ENCODE results near the gene CST5.
"Not testable (repeated sequence)": the region's sequence is repeated elsewhere in the genome, so short reads cannot be mapped to it uniquely, and the experiment has no call there.

Gene CST5

DNA sequence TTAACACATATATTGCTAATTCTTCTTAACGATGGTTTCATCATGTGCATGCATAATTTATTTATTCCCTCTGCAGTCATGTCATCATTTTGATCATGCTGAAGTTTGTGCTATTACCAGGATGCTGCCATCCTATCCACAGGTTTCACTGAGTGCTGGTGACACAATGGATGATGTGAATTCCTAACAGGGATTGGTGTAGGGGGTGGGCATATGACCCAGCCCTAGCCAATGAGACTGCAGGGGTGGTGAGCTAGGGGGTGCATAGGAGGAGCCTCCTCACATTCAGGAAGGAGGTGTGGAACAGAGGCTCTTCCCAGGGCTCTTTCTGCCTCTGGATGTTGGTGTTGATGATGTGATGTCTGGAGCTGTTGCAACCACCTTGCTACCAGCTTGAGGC is 7.5 kb downstream of the CST5 start:
- no peak overlapping the region for H3K4me3 ChIP-seq (replicated peaks in 1 of 2; ENCODE audit: low read depth in 2 of 2, low read length in 2 of 2)
- TF ChIP-seq, protein P1, sequence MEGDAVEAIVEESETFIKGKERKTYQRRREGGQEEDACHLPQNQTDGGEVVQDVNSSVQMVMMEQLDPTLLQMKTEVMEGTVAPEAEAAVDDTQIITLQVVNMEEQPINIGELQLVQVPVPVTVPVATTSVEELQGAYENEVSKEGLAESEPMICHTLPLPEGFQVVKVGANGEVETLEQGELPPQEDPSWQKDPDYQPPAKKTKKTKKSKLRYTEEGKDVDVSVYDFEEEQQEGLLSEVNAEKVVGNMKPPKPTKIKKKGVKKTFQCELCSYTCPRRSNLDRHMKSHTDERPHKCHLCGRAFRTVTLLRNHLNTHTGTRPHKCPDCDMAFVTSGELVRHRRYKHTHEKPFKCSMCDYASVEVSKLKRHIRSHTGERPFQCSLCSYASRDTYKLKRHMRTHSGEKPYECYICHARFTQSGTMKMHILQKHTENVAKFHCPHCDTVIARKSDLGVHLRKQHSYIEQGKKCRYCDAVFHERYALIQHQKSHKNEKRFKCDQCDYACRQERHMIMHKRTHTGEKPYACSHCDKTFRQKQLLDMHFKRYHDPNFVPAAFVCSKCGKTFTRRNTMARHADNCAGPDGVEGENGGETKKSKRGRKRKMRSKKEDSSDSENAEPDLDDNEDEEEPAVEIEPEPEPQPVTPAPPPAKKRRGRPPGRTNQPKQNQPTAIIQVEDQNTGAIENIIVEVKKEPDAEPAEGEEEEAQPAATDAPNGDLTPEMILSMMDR (IDR thresholded peaks at IDR 0.05; ENCODE audit: low read depth, low read length), result no peak
- DNase-seq (ENCODE audit: low read depth in 2 of 2), result no peak

DNA sequence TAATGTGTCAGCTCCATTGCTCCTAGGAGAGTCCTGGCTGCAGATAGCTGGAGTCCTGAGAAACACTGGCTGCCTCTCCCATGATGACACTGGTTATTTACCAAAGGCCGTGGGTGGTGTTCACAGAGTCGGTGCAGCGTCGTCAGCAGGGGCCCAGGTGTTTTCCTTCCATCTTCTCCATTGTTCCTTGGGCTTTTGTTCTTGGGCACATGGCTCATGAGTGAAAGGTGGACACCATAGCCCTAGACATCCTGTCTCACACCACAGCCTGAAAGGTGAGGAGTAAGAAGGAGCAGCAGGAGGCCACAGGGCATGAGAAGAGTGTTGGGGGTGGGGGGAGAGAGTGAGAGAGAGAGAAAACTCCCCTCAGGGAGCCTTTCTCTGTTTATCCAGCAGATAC is 9.1 kb downstream of the CST5 start:
- DNase-seq (ENCODE audit: low read depth in 2 of 2), result no peak
- H3K4me3 ChIP-seq (replicated peaks in 1 of 2; ENCODE audit: low read depth in 2 of 2, low read length in 2 of 2), result no peak overlapping the region
- TF ChIP-seq, protein P1 (IDR thresholded peaks at IDR 0.05; ENCODE audit: low read depth, low read length), result no peak

DNA sequence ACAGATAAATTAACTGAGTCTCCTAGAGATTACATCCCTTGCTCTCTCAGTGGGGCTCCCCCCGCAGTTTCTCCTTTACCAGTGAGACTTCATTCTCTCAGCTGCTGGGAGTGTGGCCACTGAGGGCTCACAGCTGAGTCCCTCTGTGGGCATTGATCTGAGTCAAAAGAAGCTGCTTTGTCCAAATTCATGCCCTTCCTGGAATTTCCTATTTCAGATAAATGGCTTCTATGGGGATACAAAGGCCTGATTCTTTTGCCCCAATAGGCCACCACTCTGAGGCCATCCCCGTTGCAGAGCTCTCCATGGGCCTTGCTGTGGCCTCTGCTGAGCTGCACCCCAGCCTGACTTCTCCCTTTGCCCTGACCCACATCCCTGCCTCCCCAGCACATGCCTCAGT is 10.0 kb downstream of the CST5 start:
- DNase-seq (ENCODE audit: low read depth in 2 of 2), result no peak
- H3K4me3 ChIP-seq (replicated peaks in 1 of 2; ENCODE audit: low read depth in 2 of 2, low read length in 2 of 2), result no peak overlapping the region
- TF ChIP-seq, protein P1 (IDR thresholded peaks at IDR 0.05; ENCODE audit: low read depth, low read length), result no peak

DNA sequence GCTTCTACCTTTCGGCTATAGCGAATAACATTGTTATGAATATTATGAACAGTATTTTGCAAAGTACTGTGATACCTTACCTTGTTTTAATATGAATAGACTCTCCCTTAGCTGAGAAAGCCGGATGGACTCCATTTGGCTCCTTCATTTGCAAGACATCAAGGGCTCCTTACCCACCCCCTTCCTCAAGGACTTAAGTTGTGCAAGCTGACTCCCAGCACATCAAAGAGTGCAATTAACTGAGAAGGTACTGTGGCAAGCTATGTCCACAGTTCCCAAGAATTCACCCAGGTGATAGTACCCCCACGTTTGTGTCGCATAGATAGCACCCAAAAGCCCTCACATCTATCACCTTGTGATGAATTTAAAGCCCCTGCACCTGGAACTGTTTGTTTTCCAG is 11.2 kb downstream of the CST5 start:
- no peak for DNase-seq (ENCODE audit: low read depth in 2 of 2)
- H3K4me3 ChIP-seq (replicated peaks in 1 of 2; ENCODE audit: low read depth in 2 of 2, low read length in 2 of 2), result no peak overlapping the region
- TF ChIP-seq, protein P1 (IDR thresholded peaks at IDR 0.05; ENCODE audit: low read depth, low read length), result no peak

DNA sequence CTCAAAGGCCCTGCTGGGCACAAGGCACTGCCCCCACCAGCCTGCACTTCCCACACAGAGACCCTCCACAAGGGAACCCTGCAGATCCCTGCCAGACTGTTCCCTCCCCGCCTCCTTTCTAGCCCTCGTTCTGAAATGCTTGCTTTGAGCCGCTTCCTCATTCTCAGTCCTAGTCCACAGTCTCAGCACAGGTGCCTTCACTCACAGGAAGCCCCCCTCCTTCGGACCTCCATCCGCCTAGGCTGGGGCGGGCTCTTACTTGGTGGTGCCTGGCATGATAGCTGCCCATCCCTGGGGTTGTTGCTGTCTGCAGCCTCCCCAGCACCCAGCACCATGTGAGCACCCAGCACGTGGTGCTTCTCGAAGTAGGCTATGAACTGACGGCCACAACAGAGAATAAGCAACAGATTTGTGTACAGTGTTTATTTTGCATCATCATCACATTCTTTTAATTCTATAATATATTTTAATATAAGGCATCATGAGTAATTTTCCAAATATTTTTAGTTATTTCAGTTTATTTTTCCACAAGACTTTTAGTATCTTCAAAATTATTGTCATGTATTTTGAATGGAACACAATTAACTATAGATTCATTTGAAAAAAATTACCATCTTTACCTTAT is 12.3 kb downstream of the CST5 start:
- TF ChIP-seq, protein P1 (IDR thresholded peaks at IDR 0.05; ENCODE audit: low read depth, low read length), result no peak
- no peak for DNase-seq (ENCODE audit: low read depth in 2 of 2)
- H3K4me3 ChIP-seq (replicated peaks in 1 of 2; ENCODE audit: low read depth in 2 of 2, low read length in 2 of 2), result no peak overlapping the region

DNA sequence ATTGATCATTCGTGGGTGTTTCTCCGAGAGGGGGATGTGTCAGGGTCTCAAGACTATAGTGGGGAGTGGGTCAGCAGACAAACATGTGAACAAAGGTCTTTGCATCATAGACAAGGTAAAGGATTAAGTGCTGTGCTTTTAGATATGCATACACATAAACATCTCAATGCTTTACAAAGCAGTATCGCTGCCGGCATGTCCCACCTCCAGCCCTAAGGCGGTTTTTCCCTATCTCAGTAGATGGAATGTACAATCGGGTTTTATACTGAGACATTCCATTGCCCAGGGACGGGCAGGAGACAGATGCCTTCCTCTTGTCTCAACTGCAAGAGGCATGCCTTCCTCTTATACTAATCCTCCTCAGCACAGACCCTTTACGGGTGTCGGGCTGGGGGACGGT is 18.8 kb downstream of the CST5 start:
- DNase-seq (ENCODE audit: low read depth in 2 of 2); H3K4me3 ChIP-seq (replicated peaks in 1 of 2; ENCODE audit: low read depth in 2 of 2, low read length in 2 of 2): not testable (repeated sequence)

DNA sequence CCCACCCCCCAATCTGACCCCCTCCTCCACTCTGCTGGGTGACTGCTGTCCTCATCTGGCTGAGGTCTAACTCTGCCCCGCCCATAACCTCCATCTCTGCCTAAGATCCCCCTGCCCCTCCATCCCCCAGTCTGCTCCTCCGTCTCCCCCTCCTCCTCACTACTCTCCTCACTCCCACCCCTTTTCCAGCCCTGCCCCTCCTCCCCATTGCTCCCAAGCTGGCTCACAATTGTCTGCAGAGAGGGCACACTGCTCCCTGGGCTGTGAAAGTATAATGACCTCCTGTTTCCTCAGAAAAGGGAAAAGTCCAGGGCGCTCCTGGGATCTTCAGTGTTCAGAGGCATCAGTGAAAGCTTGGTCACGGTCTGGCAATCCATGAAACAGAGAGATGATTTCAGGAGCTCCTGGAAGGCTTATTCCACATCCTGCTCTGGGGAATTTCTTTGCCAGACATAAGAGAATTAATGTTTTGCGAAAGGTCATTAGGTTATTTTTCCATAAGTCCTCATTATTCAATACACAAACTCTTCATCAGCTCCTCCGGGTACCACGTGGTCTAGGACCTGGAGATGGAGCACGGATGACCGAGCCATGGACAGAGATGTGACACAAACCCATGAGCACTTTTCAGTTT is 21.5 kb downstream of the CST5 start:
- H3K4me3 ChIP-seq (replicated peaks in 1 of 2; ENCODE audit: low read depth in 2 of 2, low read length in 2 of 2), result no peak overlapping the region
- no peak for DNase-seq (ENCODE audit: low read depth in 2 of 2)
- TF ChIP-seq, protein P1 (IDR thresholded peaks at IDR 0.05; ENCODE audit: low read depth, low read length), result no peak
